BJ (cell line): ENCODE results near the gene NUFIP1. TPM values are rescaled to one million over a fixed set of nuclear protein-coding genes. Genes with fewer than 3 reads are reported as not detected.
"Not testable (repeated sequence)": the region's sequence is repeated elsewhere in the genome, so short reads cannot be mapped to it uniquely, and the experiment has no call there.

ENCODE experiments used
- CTCF ChIA-PET: fragments of 350-600 bp; formaldehyde crosslinking; extraction: SDS; loops from one replicate; lab custom pipeline; 2021; ENCODE audit warnings: antibody characterized with exemption, inconsistent platforms; lab: Yijun Ruan, JAX
- POLR2A ChIA-PET: fragments of 300-600 bp; sonication (Branson Sonifier 250); formaldehyde crosslinking; extraction: SDS; loops from one replicate; lab custom pipeline; 2021; ENCODE audit warnings: antibody characterized with exemption; lab: Charles Lee
- DNase-seq: peaks from one replicate; pipeline ENCODE4 v3.0.0-alpha.2; 2011; ENCODE audit warnings: low read depth
- H3K27me3 ChIP-seq: 2 replicates; pipeline ENCODE4 v1.6.0; 2011; ENCODE audit warnings: low read length; ENCODE audit not compliant: control insufficient read depth, insufficient read depth
- H3K36me3 ChIP-seq: 2 replicates; pipeline ENCODE4 v1.5.1; 2011; ENCODE audit warnings: low read length; ENCODE audit not compliant: control insufficient read depth, insufficient read depth
- H3K4me3 ChIP-seq: 2 replicates; pipeline ENCODE4 v1.5.1; 2011; ENCODE audit warnings: low read depth, mild to moderate bottlenecking, control low read depth, low read length
- CTCF ChIP-seq: IDR thresholded peaks from 2 replicates; pipeline ENCODE4 v1.5.1; 2011; ENCODE audit warnings: low read depth, mild to moderate bottlenecking, control low read depth, inconsistent platforms, low read length, moderate library complexity; ENCODE audit not compliant: insufficient read depth
- polyA plus RNA-seq: library from polyadenylated mRNA; depleted of rRNA; stranded (reverse); fragments of >200 nt; gene quantifications from 2 replicates; pipeline ENCODE4 v1.2.3, GENCODE V29; 2011

The NUFIP1 gene
- polyA plus RNA-seq, 1 experiment, result 0.64 TPM

- POLR2A ChIA-PET, result no interaction called here
- DNase-seq, result no peak
- no peak for TF ChIP-seq CTCF
- Histone ChIP-seq H3K4me3 (no peak overlapping the region), H3K36me3 (no peaks in the 10 kb centered on the region), H3K27me3 (no peaks in the 10 kb centered on the region)
- CTCF ChIA-PET, result no interaction called here
These were observed 33.9 kb downstream of the NUFIP1 start for GRCh38 chr13:44955406-44955805.

GRCh38 chr13:44954224-44954623, 35.0 kb downstream of the NUFIP1 start:
- H3K4me3 ChIP-seq, result no peak overlapping the region
- TF ChIP-seq CTCF, result no peak
- no peak for DNase-seq
- CTCF ChIA-PET, result interaction anchor here (0.6 to 1.3 kb wide), 3 partner anchors 15 to 403 kb away, joined by 3 to 5 read pairs (median 3); no protein-coding TSS in a partner anchor
- no peaks in the 10 kb centered on the region for H3K36me3 ChIP-seq
- H3K27me3 ChIP-seq, result no peaks in the 10 kb centered on the region
- POLR2A ChIA-PET, result interaction anchor here (0.6 kb wide), 1 partner anchor 198 kb away, joined by 5 read pairs; no protein-coding TSS in a partner anchor

GRCh38 chr13:44952671-44953070, 36.6 kb downstream of the NUFIP1 start:
- no peak for TF ChIP-seq CTCF
- ChIA-PET POLR2A (no interaction called here), CTCF (interaction anchor here (1.3 to 1.4 kb wide), 2 partner anchors 11 to 378 kb away, joined by 4 to 5 read pairs; no protein-coding TSS in a partner anchor)
- H3K36me3 ChIP-seq, result no peaks in the 10 kb centered on the region
- no peak for DNase-seq
- H3K4me3 ChIP-seq, result no peak overlapping the region
- H3K27me3 ChIP-seq, result no peaks in the 10 kb centered on the region

DNA sequence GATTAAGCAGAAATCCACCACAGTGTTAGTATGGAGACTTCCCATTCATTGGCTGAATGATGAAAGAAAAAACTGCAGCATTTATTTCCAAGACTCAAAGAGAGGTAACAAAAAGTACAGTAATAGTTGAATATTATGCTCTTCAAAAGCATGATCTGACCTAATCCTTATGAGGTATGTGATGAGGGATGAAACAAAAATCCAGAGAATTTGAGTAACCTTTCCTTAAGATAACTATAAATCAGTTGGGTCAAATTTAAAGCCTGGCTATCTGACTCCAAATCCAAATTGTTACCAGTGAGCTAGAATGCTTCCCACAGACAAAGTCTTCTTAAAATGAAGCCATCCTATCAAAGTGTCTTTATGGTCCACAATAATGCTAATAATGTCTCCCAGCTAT, 38.1 kb downstream of the NUFIP1 start:
- POLR2A ChIA-PET, result no interaction called here
- TF ChIP-seq CTCF, result no peak
- no peaks in the 10 kb centered on the region for H3K36me3 ChIP-seq
- H3K4me3 ChIP-seq, result no peak overlapping the region
- DNase-seq, result no peak
- H3K27me3 ChIP-seq, result no peaks in the 10 kb centered on the region
- CTCF ChIA-PET, result interaction anchor here (0.6 to 1.3 kb wide), 2 partner anchors 9 to 570 kb away, joined by 3 read pairs; no protein-coding TSS in a partner anchor

GRCh38 chr13:44943411-44943810, 45.9 kb downstream of the NUFIP1 start:
- H3K36me3 ChIP-seq, H3K27me3 ChIP-seq, POLR2A ChIA-PET, DNase-seq, H3K4me3 ChIP-seq: not testable (repeated sequence)
- CTCF ChIA-PET, result interaction anchor here (0.7 to 0.8 kb wide), 2 partner anchors 8 to 24 kb away, joined by 3 read pairs; no protein-coding TSS in a partner anchor

DNA sequence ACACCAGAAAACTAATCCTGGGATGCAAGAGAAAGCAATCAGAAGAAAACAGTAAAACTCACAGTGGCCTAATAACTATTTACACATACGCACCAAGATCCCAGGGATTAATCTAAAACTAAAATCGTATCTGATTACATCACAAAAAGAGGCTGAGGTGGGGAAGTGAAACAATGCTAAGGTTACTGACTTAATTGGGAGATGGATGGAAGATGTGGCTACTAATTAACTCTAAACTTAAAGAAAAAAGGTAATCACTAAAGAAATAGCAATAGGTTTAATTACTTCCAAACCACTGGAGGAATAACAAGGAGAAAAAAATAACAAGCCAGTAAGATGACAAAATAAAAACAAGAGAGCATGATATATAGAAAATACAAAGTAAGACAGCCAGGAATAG, 50.4 kb downstream of the NUFIP1 start:
- DNase-seq, result no peak
- CTCF ChIA-PET, result no interaction called here
- H3K27me3 ChIP-seq, result no peaks in the 10 kb centered on the region
- POLR2A ChIA-PET, result no interaction called here
- TF ChIP-seq CTCF, result no peak
- H3K36me3 ChIP-seq, result no peaks in the 10 kb centered on the region
- no peak overlapping the region for H3K4me3 ChIP-seq
